Measurements from ENCODE around the gene SPAG8.
A peak's percentile ranks its signal among the peaks of the same experiment; 100 is the strongest.

Gene SPAG8

GRCh38 chr9:35831040-35831439 lies 19.0 kb upstream of the SPAG8 start:
- DNase-seq (ENCODE audit: low read depth): no peak
- no peak for TF ChIP-seq CTCF (IDR thresholded peaks at IDR 0.05; ENCODE audit: control insufficient read depth, extremely low read depth, insufficient read depth)
- no peak overlapping the region for H3K4me3 ChIP-seq (ENCODE audit: low read depth, low read length)

- peak overlapping the region; percentile 67 for H3K4me3 ChIP-seq (ENCODE audit: low read depth, low read length)
- TF ChIP-seq CTCF (IDR thresholded peaks at IDR 0.05; ENCODE audit: control insufficient read depth, extremely low read depth, insufficient read depth): no peak
- DNase-seq (ENCODE audit: low read depth): no peak
These were observed 17.7 kb upstream of the SPAG8 start for GRCh38 chr9:35829764-35830096.

- H3K4me3 ChIP-seq (ENCODE audit: low read depth, low read length): peak within 1 kb of the TSS; percentile 67
- TF ChIP-seq CTCF (IDR thresholded peaks at IDR 0.05; ENCODE audit: control insufficient read depth, extremely low read depth, insufficient read depth): no peak
- no peak for DNase-seq (ENCODE audit: low read depth)
These were observed 17.2 kb upstream of the SPAG8 start, which contains the start of gene TMEM8B for GRCh38 chr9:35829084-35829763. Gene TMEM8B (plus strand): TSS chr9:35829228. CDS start chr9:35829448, 220 bp downstream.

- no peak for TF ChIP-seq CTCF (IDR thresholded peaks at IDR 0.05; ENCODE audit: control insufficient read depth, extremely low read depth, insufficient read depth)
- peak within 1 kb of the TSS; percentile 67 for H3K4me3 ChIP-seq (ENCODE audit: low read depth, low read length)
- no peak for DNase-seq (ENCODE audit: low read depth)
These were observed 16.6 kb upstream of the SPAG8 start, which contains the start of gene FAM221B for GRCh38 chr9:35828716-35829083. Gene FAM221B (minus strand): TSS chr9:35828732. CDS start chr9:35826161, 2,571 bp downstream.

GRCh38 chr9:35827486-35827885 lies 15.4 kb upstream of the SPAG8 start:
- DNase-seq (ENCODE audit: low read depth): no peak
- H3K4me3 ChIP-seq (ENCODE audit: low read depth, low read length): no peak overlapping the region
- TF ChIP-seq CTCF (IDR thresholded peaks at IDR 0.05; ENCODE audit: control insufficient read depth, extremely low read depth, insufficient read depth): no peak

GRCh38 chr9:35826071-35826701 lies 14.1 kb upstream of the SPAG8 start:
- peak; percentile 66 for TF ChIP-seq CTCF (IDR thresholded peaks at IDR 0.05; ENCODE audit: control insufficient read depth, extremely low read depth, insufficient read depth)
- no peak overlapping the region for H3K4me3 ChIP-seq (ENCODE audit: low read depth, low read length)
- no peak for DNase-seq (ENCODE audit: low read depth)

All from LNCaP clone FGC (cell line).